ENCODE data around the gene EFHC1.
A peak's percentile ranks its signal among the peaks of the same experiment; 100 is the strongest.

The EFHC1 gene

DNA sequence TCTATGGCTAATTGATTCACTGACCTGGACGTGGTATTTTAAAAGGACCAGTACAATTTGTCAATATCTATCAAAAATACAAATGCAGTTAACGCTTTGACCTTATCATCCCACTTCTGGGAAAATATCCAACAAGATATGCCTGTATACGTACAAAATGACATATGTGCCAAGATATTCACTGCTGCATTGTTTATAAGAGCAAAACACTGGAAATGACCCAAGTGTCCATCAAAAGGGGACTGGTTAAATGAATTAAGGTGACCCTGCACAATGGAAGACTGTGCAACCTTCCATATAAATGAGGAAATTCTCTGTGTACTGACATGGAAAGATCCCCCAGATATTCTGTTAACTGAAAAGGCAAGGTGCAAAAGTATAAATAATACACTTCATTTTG is 142.8 kb downstream of the EFHC1 start:
- H3K4me3 ChIP-seq (replicated peaks; ENCODE audit: low read depth, low read length): no peak overlapping the region
- DNase-seq (ENCODE audit: extremely low read depth, low read depth): no peak
- TF ChIP-seq CTCF (IDR thresholded peaks at IDR 0.05; ENCODE audit: low read depth, low read length, missing control alignments): no peak

- no peak overlapping the region for H3K4me3 ChIP-seq (replicated peaks; ENCODE audit: low read depth, low read length)
- TF ChIP-seq CTCF (IDR thresholded peaks at IDR 0.05; ENCODE audit: low read depth, low read length, missing control alignments): no peak
- no peak for DNase-seq (ENCODE audit: extremely low read depth, low read depth)
Observed at GRCh38 chr6:52564856-52565255, 144.7 kb downstream of the EFHC1 start.

GRCh38 chr6:52566201-52566600 is 146.1 kb downstream of the EFHC1 start:
- no peak overlapping the region for H3K4me3 ChIP-seq (replicated peaks; ENCODE audit: low read depth, low read length)
- TF ChIP-seq CTCF (IDR thresholded peaks at IDR 0.05; ENCODE audit: low read depth, low read length, missing control alignments): no peak
- DNase-seq (ENCODE audit: extremely low read depth, low read depth): no peak

GRCh38 chr6:52566853-52567279 is 146.7 kb downstream of the EFHC1 start:
- TF ChIP-seq CTCF (IDR thresholded peaks at IDR 0.05; ENCODE audit: low read depth, low read length, missing control alignments): no peak
- DNase-seq (ENCODE audit: extremely low read depth, low read depth): peak; percentile 37
- H3K4me3 ChIP-seq (replicated peaks; ENCODE audit: low read depth, low read length): no peak overlapping the region

DNA sequence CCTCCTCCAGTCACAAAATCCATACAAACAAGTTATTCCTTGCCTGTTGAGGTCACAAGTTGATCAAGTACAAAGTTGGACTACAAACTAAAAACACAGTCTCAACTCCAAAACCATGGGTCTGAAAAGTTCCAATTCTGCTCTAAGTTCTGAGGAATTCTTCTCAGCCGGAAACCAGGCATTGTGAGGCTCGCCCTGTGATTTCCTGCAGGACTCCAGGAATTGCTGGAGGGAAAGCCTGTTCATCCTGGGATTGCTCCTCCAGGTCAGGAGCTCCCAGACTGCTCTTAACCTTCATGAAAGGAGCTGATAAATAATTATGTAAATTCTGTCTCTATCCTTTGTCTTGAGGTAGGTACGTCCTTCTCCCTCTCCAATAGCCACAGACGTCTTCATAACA is 148.2 kb downstream of the EFHC1 start:
- H3K4me3 ChIP-seq (replicated peaks; ENCODE audit: low read depth, low read length): no peak overlapping the region
- DNase-seq (ENCODE audit: extremely low read depth, low read depth): no peak
- no peak for TF ChIP-seq CTCF (IDR thresholded peaks at IDR 0.05; ENCODE audit: low read depth, low read length, missing control alignments)

GRCh38 chr6:52570291-52570700 is 150.2 kb downstream of the EFHC1 start:
- DNase-seq (ENCODE audit: extremely low read depth, low read depth): no peak
- H3K4me3 ChIP-seq (replicated peaks; ENCODE audit: low read depth, low read length): no peak overlapping the region; the same call in 1 of the 2 replicates
- no peak for TF ChIP-seq CTCF (IDR thresholded peaks at IDR 0.05; ENCODE audit: low read depth, low read length, missing control alignments)

- TF ChIP-seq CTCF (IDR thresholded peaks at IDR 0.05; ENCODE audit: low read depth, low read length, missing control alignments): no peak
- DNase-seq (ENCODE audit: extremely low read depth, low read depth): no peak
- no peak overlapping the region for H3K4me3 ChIP-seq (replicated peaks; ENCODE audit: low read depth, low read length)
Observed at GRCh38 chr6:52571099-52571755, 151.1 kb downstream of the EFHC1 start.

Data from HFF-Myc (cell line).